A673 (cell line): Measurements from ENCODE around the gene METTL14.

ENCODE experiments used
- CTCF ChIP-seq: fragments of 300-800, 200-600 bp; sonication (generic); conservative IDR thresholded peaks from 2 replicates; pipeline ENCODE4 v1.5.1; 2017; ENCODE audit warnings: low read depth, mild to moderate bottlenecking, antibody characterized with exemption, low read length, moderate library complexity, mixed read lengths
- EZH2 ChIP-seq: fragments of 200-600 bp; sonication (generic); IDR thresholded peaks from 2 replicates; pipeline ENCODE4 v1.6.1; 2017; ENCODE audit warnings: borderline replicate concordance, low read depth, mild to moderate bottlenecking, mixed read lengths, antibody characterized with exemption, low read length; ENCODE audit not compliant: poor library complexity, severe bottlenecking

- TF ChIP-seq EZH2 (no peak), CTCF (no peak)
Observed at GRCh38 chr4:118738090-118738489, 52.9 kb downstream of the METTL14 start.
